Uterus (tissue), 2 donors: ENCODE results near the gene GPD2.

ENCODE experiments used
- POLR2A ChIP-seq, 2 donors: fragments of 450-650 bp; IDR thresholded peaks; one replicate each; pipeline ENCODE4 v1.6.1; 2016; ENCODE audit warnings: antibody characterized with exemption in 2 of 2, mild to moderate bottlenecking in 1 of 2, moderate library complexity in 1 of 2
- TF ChIP-seq, protein P1 (sequence below), 4 experiments: fragments of 200-600 bp in 2 of 4; fragments of 450-650 bp in 2 of 4; sonication (generic) in 2 of 4; IDR thresholded peaks; one replicate each; pipeline ENCODE4 v1.5.1; 2016 to 2019; ENCODE audit warnings: antibody characterized with exemption in 4 of 4, mild to moderate bottlenecking in 2 of 4, moderate library complexity in 1 of 4

DNA sequence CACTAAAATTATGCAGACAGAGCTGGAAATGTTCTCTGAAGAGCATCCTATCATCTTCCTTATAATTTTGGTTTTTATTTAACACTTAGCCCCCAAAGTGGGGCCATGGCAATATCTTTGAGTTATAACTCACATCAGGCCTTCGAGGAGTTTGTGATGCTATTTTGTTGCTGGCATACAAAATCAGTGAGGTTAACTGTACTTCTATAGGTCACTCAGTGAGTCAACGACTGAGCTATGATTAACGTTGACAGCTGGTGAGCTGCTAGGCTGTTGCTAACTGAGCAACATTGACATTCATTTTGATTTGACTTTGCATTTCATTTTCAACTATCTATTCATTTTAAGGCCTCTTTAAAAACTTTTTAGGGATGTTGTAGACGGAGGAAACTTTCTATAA, 50.0 kb downstream of the GPD2 start:
- TF ChIP-seq, protein P1, sequence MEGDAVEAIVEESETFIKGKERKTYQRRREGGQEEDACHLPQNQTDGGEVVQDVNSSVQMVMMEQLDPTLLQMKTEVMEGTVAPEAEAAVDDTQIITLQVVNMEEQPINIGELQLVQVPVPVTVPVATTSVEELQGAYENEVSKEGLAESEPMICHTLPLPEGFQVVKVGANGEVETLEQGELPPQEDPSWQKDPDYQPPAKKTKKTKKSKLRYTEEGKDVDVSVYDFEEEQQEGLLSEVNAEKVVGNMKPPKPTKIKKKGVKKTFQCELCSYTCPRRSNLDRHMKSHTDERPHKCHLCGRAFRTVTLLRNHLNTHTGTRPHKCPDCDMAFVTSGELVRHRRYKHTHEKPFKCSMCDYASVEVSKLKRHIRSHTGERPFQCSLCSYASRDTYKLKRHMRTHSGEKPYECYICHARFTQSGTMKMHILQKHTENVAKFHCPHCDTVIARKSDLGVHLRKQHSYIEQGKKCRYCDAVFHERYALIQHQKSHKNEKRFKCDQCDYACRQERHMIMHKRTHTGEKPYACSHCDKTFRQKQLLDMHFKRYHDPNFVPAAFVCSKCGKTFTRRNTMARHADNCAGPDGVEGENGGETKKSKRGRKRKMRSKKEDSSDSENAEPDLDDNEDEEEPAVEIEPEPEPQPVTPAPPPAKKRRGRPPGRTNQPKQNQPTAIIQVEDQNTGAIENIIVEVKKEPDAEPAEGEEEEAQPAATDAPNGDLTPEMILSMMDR (IDR thresholded peaks at IDR 0.05) = no peak
- no peak for TF ChIP-seq POLR2A (IDR thresholded peaks at IDR 0.05)
